Ureter (tissue), 1 donor: ENCODE results near the gene TIMP2. TPM values are rescaled to one million over a fixed set of nuclear protein-coding genes. Genes with fewer than 3 reads are reported as not detected.
"Not testable (repeated sequence)": the region's sequence is repeated elsewhere in the genome, so short reads cannot be mapped to it uniquely, and the experiment has no call there.

ENCODE experiments used
- DNase-seq: peaks from one replicate; pipeline ENCODE4 v3.0.0-alpha.2; 2020; ENCODE audit warnings: low spot score
- total RNA-seq: library from RNA; stranded (reverse); gene quantifications from one replicate; pipeline ENCODE4 v1.2.4, GENCODE V29; 2023
- donor health status: DM: yes; HTN: yes; CAD: no.

Gene TIMP2
- total RNA-seq, 1 donor from 2014 or later: 118 TPM

DNA sequence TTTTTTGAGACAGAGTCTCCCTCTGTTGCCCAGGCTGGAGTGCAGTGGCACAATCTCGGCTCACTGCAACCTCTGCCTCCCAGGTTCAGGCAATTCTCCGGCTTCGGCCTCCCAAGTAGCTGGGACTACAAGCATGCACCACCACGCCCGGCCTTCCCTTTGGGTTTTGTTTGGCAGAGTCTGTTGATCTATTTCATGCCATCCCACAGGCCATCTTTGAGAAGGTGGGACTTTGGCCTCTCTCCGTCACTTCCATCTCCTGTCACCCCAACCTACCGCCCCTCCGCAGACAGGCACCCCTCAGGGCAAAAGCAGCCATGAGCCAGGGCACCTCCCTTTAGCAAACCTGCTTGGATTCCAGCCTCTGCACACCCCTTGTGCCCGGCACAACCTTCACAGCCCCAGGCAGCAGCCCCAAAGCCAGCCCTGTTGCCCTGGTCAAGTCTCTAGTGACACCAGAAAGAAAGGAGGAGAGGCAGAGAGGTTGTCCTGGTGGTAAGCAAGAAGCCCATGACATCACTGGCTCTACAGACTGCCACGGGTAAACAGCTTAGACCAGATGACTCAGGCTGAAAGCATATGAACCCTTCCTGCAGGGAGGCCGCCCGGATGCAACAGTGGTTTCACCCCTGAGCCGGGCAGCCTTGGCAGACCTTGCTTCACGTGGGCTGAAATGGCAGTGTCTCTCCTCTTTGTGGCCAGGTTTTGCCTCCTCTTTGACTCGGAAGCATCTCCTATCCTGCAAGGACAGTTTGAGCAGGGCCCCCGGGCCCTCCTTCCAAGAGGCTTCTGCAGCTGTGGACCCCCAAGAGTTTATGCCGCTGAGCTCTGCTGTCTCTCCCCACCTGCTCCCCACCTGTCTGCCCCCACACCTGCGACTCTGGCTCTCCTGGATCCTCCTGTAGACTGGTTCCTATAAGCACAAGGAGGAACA, 8.1 kb upstream of the TIMP2 start:
- no peak for DNase-seq

- no peak for DNase-seq
Observed at GRCh38 chr17:78929908-78930775, 5.0 kb upstream of the TIMP2 start.

- DNase-seq: peak; percentile 81
Observed at GRCh38 chr17:78925662-78926555, 722 bp upstream of the TIMP2 start.

GRCh38 chr17:78924481-78925151, 571 bp downstream of the TIMP2 start:
- no peak for DNase-seq

GRCh38 chr17:78923660-78924453, 1.3 kb downstream of the TIMP2 start:
- peak; percentile 86 for DNase-seq

GRCh38 chr17:78922816-78923498, 2.2 kb downstream of the TIMP2 start:
- no peak for DNase-seq

GRCh38 chr17:78921437-78921971, 3.7 kb downstream of the TIMP2 start:
- DNase-seq: no peak

GRCh38 chr17:78920528-78920927, 4.7 kb downstream of the TIMP2 start:
- DNase-seq: no peak

- no peak for DNase-seq
Observed at GRCh38 chr17:78919861-78920450, 5.2 kb downstream of the TIMP2 start.

GRCh38 chr17:78918979-78919378, 6.2 kb downstream of the TIMP2 start:
- DNase-seq: no peak

- DNase-seq: no peak
Observed at GRCh38 chr17:78917451-78918275, 7.5 kb downstream of the TIMP2 start.

DNA sequence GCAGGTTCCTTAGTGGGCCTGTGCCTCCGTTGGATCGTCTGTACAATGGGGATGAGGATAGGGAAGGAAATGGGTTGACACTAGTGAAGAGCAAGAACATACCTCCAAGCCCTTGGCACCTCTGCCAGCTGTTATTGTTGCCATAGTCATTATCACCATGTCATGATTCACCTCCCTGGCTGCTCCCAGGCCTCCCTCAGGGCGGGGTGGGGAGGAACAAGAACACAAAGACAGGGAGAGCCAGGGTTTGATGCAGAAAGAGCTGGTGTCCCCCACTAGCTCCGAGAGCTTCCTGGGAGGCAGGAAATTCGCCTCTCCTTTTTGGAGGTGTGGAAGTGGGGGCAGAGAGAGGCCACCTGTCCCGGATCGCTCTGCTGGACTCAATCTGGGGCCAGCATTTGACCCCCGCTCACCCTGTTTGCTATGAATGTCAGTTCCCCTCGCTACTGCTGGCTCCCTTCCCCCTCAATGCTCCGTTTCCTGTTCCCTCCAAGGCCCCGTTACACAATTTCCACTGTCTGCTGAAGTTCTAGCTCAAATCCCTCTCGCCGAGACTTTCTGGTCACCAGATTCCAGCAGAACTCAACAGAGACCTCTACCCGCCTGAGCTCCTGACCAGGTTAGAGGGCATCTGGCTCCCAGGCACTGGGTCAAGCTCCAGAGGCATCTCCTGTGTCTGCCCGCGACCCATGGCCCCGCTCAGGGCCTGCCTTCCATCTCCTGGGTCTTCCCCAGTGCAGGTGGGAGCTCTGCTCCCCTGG, 9.1 kb downstream of the TIMP2 start:
- DNase-seq: no peak

GRCh38 chr17:78913115-78913514, 12.1 kb downstream of the TIMP2 start:
- DNase-seq: no peak

DNA sequence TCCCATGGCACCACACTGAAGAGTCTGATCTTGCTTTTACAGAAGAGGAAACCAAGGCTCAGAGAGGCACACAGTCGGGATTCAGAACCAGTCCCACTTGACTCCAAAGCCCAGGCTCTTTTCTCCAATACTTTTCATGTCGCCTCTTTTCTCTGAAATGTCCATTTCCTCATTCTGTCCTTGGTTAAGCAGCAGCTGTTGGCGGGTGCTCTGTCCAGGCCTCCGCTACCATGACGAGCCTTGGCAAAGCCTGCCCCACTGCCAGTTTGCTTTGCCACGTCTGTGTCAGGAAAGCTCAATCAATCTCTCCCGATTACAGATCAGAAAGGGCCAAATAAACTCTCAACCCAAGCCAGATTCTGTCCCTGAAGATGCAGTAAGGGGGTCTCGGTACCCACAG, 13.1 kb downstream of the TIMP2 start:
- no peak for DNase-seq

DNA sequence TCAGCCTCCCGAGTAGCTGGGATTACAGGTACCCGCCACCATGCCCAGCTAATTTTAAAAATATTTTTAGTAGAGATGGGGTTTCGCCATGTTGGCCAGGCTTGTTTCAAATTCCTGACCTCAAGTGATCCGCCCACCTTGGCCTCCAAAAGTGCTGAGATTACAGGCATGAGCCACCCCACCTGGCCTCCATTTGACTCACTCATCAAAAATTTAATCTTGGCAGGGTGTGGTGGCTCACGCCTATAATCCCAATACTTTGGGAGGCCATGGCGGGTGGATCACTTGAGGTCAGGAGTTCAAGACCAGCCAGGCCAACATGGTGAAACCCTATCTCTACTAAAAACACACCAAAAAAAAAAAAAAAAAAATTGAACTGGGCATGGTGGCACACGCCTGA, 13.6 kb downstream of the TIMP2 start:
- not testable (repeated sequence) for DNase-seq

- DNase-seq: no peak
Observed at GRCh38 chr17:78910497-78911284, 14.5 kb downstream of the TIMP2 start.
